GOT3 (cell line): ENCODE data around the gene LIN7C.
"Not testable (repeated sequence)": the region's sequence is repeated elsewhere in the genome, so short reads cannot be mapped to it uniquely, and the experiment has no call there.

ENCODE experiments used
- DNase-seq: peaks from one replicate; lab custom pipeline; 2025; ENCODE audit warnings: mixed read lengths; lab: John Stamatoyannopoulos, UW

The LIN7C gene

DNA sequence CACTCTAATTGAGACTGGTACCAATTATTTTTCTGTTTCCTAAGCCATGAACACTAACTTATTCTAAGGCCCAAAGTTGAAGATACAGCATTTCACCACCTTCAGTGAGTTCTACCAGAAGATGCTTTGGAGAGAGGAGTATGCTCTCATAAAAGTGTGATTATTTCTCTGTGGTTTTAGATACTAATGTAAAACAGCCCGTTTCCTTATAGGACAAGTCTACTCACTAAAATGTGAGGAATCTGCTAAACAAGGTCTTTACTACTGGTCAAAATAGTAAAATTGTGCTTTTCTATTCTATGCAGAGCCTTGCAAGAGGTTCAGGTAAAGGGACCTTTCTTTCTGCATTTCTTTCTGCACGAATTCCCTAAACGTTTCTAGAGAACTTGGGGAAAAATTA, 36.4 kb downstream of the LIN7C start:
- DNase-seq = no peak

DNA sequence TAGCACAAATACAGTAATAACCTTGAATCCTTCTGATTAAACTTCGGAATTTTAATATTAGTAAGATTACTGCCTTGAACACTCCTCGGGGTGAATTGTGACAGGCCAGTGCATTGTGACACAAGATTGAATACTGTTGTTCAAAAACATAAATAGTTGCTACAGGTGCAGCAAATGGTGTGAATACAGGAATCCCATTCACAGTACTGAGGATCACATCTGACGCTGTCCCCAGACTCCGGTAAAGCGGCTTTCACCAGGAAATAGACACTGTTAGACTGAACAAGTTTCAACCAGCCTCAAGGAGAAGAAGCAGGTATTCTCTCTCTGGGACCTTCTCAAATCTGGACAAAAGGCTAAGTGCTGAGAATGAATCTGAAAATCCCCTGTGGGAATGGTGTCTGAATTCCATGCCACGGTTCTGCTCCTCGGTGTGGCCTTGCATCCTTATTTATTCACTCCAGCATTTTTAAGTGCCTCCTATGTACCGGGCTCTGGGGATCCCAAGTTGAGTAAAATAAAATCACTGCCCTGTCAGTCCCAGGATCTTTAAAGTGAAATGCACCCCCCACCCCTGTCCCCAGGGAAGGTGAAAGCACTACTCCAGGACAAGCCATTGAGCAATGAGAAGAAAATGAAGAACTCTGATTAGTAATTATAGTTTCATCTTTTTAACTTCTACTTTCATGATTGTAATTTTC, 37.4 kb downstream of the LIN7C start:
- no peak for DNase-seq

DNA sequence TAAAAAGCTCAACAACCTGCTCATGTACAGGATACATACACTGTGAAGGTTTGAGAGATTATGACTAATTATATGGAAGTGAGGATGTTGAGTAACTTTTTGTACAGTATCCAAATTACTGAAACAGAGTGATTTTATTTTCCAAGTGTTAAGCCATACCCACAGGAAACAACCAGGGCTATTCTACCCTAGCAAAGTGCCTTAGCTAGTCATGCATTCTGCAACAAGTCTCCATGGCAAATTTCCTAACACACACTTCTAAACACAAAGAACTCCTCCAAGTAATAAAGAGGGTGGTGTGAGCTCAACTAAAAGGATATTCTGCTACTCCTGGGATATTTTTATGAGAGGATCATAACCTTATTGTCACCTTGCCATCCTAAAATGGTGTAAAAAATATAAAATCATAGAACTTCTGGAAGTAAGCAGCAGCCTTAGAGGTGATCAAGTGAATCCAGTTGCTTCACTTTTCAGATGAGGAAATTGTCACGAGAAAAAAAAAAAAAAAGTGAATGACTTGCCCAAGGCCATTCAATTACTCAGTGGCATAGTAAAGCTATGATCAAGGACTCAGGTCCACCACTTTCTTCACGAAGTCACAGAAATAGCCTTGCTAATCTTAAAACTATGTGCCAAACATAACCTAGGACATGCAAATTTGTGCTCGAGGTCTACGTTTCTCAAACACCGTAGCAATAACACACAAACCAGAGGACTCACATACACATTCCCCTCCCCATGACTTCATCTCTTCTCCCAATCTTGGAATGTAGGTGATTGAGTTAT, 38.2 kb downstream of the LIN7C start:
- no peak for DNase-seq

DNA sequence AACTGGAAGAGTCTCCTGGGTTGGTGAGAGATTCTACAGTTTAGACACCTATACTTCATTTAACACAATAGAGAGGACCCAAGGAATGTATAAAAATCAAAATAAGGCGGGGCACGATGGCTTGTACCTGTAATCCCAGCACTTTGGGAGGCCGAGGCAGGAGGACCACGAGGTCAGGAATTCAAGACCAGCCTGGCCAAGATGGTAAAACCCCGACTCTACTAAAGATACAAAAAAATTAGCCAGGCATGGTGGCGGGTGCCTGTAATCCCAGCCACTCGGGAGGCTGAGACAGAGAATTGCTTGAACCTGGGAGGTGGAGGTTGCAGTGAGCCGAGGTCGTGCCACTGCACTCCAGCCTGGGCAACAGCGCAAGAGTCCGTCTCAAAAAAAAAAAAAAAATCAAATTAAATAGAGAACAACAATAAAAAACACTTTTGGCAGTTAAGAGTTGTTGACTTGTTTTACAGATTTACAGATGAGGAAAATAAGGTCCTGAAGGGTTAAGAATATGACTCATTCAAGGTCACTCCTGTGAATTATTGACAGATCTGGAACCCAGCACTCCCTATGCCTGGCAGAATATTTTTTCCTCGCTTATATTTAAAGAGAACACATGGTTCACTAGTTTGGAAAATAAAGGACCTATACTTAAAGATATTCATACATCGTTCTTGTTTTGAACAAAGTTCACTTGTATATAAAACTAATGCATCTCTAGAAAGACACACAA, 39.2 kb downstream of the LIN7C start:
- no peak for DNase-seq

DNA sequence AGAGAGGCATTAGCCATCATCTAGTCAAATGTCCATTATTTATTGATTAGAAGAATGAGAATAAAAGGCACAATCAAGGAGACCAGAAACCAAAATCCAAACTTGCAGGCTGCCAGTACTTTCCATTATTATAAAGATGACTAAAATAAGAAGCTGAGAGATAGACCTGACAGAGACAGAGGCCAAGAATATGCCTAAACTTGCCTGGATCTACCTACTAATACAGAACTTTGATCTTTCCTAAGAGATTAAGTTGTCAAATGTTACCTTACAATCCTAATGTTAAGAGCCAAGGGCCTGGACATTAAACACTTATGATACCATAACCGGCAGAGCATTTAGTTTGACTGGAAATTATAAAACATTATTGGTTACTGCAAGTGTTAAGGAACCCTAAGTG, 40.2 kb downstream of the LIN7C start:
- no peak for DNase-seq

DNA sequence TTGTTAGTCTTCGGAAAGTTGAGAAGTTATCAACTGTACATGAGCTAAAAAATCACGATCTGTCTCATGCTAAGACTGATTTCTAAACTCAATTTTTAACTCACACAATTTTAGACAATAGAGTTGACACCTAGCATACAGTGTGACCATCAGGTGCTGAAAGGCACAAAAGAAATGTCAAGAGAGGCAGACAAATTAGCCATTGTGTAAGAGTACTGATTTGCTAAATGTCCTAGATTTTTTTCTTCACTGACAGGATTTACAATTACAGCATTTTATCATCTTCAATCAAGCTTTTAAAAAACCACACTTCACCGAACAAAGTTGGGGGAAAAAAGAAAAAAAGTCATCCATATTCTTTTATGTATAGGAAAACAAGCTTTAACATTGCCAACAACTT, 40.9 kb downstream of the LIN7C start:
- no peak for DNase-seq

DNA sequence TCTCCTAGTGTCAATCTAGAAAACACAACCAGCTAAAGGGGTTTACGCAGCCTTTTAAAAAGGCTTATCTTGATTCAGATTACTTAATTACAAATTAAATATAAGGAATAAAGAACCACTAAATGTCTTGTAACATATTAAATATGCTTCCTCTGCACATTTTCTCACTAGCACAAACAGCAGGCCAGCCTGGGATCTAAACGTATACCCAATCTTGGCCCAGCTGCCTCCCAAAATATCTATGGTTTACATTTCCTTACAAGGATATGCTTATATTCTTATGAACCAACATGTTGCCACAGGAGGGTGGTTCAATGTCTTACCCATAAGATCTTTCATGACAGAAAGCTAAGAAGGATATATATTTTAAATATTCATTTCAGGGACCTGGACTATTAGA, 41.7 kb downstream of the LIN7C start:
- DNase-seq = no peak

DNA sequence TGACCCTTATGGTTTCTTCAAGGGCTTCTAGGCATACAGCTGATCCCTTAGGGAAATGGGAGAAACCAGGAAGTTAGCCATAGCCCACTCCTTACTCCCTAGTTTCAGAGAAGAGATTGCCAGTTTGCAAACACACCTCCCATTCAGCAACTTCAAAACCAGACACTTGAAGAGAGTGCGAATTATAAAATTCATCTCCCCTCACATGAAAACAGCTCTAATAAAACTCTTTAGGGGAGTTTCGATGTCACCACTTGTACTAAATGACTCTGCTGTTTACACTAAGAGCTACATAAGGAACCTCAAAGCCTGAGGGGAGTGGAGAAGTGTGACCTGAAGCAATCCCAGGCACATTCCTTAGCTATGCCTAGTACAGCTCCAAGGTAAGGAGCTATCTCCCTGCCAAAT, 42.3 kb downstream of the LIN7C start:
- DNase-seq = no peak

DNA sequence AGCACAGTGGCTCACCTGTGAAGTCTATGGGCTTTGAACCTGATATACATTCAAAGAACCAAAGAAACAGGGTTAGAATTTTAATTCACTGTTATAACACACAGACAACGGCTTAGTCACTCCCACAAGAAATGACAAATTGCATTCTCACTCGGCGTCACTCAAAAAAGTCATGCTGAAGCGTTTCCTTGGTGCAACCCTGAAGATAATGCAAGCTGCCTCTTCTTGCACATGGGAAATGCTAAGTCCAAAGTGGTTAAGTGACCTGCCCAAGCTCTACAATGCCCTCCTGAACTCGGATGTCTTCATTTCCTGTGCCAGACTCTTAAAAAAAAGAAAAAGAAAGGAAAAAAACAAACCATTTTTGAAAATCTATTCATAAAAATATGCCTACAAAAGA, 44.0 kb downstream of the LIN7C start:
- no peak for DNase-seq

DNA sequence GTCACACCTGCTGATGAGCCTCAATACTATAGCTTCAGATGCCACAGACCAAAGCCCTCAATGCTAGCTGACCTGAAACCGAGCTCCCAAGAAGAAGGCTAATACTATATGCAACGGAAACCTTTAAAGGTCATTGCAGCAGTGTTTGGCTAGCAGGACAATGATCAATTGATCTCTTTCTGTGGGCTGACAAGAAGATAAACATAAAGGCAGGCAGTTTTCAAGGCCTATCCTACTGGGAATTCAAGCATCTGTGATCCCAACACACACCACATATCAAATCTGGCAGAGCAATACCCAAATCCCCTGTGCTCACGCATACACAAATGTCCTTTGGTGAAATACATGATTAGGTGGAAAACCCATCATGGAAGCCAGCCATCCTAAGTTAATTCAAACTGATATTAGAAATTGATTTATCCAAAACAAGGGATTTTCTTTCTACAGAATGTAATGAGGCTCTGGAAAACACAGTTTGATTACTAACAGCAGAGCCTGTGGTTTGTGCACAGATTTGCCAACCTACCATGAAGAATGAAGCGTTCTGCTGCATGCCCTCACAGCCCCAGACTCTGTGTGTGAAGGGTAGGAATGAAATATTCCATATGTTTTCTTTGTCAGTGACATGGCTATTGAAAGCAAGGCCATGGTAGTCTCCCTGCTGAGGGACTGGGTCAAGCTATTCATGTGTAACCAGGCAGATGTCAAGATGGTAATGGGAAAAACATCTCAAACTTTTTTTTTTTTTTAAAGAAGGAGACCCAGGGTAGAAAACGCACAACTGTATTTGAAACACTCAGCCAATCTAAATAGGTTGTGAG, 46.2 kb downstream of the LIN7C start:
- no peak for DNase-seq

DNA sequence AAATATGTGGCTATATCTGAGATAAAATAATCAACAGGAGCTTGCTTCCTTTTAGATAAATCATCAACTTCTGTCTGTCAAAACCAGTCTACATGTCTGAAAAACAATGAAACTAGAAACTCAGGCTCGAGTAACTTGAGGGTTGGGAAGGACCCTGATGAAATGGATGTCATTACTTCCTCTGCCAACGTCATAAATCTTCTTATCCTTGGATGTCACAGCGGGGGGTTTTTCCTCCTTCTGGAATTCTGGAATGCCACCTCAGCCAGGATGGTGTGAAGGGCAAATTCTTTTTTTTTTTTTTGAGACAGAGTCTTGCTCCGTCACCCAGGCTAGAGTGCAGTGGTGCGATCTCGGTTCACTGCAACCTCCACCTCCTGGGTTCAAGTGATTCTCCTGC, 47.4 kb downstream of the LIN7C start:
- no peak for DNase-seq

DNA sequence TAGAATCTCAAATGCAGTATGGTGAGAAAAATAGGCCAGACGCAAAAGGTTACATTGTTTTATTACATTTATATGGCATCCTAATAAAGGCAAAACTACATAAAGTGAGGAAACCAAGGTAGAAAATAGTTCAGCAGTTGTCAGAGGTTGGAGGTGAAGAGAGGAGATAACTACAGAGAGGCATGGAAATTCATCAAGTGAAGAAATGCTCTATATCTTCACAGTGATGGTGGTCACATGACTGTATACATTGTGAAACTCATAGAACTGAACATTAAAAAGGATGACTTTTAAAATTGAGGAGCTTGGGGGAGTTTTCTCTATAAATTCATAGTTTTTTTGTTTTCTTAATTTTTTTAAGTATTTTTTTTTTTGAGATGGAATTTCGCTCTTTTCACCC, 48.4 kb downstream of the LIN7C start:
- no peak for DNase-seq

DNA sequence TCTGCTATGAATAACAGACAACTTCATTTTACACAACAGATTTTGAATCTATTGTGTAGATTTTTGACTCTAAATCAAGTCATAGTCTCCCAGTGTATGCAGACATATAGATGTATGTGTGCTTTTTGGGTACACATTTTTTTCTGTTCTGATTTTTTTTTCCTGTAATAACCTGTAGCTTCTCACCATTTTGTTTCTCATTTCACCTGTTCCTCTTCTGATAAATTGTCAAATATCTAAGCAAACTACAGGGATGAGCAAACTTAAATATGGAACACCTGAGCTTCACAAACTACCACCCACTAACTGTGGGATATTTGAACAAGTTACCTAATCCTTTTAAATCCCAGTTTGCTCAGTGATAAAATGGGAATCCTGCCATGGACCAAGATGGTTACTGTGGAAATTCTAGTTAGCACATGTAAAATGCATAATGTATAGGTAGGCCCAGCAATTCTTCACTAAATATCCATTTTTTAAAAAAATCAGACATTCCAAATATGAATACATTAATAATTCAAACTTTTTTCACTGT, 49.7 kb downstream of the LIN7C start:
- DNase-seq = no peak

DNA sequence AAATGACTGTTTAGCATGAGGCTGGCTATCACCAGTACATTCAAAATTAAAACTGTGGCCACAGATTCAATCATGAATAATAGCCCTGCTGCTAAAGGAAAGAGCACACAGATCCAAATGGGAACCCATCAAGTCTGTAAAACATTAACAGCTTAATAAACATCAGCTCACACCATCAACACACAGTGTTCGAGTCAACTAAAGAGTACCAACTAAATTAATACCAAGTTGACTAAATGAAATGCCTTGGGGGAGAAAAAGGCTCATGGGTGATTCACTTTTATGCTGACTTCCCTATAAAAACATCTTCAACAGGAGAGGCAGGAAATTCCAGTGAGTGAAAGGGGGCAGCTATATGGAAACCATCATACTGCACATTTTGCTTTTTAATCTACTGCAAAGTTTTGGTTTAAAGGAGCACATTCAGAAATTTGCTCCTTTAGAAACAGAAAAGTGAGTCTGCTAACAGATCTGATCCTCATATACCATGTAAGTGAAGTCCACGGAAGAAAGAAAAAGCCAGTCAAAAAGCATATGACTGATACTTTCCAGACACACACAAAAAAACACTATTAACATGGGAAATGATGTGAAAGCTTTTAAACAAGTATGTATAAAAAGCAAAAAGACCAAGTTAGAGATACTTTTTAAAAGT, 50.3 kb downstream of the LIN7C start:
- DNase-seq = no peak

DNA sequence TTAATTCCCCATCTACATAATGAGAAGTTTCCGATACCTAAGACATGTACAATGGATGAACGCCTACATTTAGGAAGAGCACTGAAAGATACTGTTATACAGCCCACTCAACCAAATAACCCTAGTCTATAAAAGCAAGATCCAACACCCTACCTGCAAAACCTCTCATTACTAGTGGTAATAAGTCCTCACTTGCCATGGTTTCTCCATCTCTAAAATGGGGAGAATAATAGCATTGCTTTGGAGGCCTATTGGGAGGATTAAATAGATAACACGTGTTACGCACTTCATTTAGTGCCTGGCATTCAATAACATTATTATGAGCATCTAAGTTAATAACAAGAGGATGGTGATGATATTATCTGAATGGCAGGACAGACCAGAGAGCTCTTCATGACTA, 50.9 kb downstream of the LIN7C start:
- DNase-seq = no peak

DNA sequence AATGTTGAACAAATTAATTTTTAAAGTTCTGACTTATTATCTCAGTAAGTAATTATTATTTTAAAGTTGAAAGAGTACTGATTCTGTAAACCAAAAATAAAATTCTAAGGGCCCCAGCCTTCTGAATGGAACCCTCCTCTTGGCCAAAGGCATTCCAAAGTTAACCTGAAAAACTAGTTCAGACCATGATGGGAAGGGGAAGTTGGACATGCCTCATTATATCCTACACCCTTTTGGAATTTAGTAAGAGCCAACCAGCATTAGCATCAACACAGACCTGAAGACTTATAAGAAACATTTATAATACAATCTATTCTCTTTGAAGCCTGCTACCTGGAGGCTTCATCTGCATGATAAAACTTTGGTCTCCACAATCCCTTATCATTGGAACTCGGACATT, 52.9 kb downstream of the LIN7C start:
- DNase-seq = no peak

DNA sequence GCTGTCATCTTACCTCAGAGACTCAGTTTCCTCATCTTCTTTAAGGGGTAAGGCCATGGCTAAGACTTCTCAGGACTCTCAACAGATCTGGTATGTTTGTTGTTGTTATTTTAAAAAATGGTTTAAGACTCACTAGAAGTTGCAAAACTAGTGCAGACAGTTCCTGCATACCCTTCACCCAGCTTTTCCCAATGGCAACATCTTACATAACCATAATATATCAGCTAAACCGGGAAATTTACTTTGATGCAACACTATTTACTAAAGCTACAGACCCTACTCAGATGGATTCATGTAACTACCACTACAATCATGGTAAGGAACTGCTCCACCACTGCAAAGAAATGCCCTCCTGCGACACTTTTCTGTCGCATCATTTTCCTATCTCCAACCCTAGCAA, 54.4 kb downstream of the LIN7C start:
- no peak for DNase-seq

DNA sequence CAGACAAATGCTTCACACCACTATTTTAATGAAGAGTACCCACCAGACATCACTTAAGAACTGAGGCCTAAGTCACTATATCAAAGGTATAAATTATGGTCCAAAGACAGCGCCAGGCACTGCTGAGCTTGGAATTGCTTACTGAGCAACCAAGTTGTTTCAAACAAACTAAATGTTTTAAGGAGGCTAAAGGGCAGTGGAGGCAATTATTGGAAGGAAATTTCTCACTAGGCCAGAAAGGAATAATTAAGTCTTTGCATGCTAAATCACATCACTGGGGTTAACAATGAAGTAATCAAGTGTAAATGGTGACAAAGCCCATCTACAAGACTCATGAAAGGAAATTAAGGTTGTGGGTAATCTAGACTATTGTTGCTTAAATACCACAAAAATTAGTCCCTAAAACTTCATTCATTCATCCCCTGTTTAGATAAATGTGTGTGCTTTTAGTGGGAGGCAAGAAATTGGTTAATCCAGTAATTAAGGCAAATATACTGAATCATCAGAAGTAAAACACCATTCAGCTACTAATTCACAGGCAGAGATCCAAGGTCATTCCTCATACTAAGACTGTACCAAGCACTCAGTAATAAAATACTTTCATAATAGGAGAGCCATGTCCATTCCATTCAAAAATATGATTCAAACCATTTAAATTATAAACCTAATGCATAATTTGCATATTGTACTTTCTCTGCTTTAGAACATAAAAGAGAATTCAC, 55.2 kb downstream of the LIN7C start:
- no peak for DNase-seq

DNA sequence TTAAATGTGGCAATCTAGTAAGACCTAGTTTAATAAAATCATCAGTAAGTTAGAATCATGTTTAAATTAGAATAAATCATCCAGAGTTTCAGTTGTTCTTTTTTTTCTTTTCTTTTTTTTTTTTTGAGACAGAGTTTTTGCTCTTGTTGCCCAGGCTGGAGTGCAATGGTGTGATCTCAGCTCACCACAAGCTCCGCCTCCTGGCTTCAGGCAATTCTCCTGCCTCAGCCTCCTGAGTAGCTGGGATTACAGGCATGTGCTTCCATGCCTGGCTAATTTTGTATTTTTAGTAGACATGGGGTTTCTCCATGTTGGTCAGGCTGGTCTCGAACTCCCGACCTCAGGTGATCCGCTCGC, 58.4 kb downstream of the LIN7C start:
- not testable (repeated sequence) for DNase-seq

DNA sequence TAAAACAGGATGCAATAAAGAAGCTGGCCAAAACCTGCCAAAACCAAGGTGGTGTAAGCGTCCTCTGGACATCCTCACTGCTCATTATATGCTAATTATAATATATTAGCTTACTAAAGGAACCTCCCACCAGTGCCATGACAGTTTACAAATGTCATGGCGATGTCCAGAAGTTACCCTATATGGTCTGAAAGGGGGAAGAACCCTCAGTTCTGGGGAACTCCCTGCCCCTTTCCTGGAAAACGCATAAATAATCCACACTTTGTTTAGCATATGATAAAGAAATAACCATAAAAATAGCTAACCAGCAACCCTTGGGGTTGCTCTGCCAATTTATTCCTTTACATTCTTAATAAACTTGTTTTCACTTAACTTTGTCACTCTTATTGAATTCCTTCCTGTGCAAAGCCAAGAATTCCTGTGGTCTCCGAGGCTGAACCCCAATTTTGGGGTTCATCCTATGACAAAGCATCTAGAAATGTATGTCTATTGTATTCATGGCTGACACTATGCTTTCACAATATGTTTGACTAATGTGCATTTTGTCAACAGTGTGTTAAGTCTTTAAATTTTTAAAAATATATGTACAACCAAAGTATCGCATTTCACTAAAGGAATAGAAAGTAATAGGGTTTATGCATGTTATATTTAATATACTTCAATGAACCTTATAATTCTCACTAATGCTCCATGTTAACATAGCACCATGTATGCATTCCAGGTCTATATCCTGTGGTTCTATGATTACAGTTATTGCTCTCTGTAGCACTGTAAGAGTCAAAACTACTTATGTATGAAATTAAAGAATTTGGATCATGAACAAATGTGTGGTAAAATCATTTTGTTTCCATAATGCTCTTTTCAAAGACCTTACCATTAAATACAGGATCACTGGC, 59.0 kb downstream of the LIN7C start:
- DNase-seq = no peak
